ENCODE results near the gene PSMD13. TPM values are rescaled to one million over a fixed set of nuclear protein-coding genes. Genes with fewer than 3 reads are reported as not detected.

Gene PSMD13
- total RNA-seq, 2 donors from 2014 or later: 75.3 to 80.3 TPM

GRCh38 chr11:291281-292210, 54.8 kb downstream of the PSMD13 start:
- Histone ChIP-seq H3K4me1 (peaks cover 0 to 23% of the 10 kb centered on the region in 2 donors), H3K27ac (no peak overlapping the region), H3K9me3 (no peaks in the 10 kb centered on the region), H3K27me3 (no peaks in the 10 kb centered on the region), H3K4me3 (no peak overlapping the region), H3K36me3 (no peaks in the 10 kb centered on the region)
- no peak for DNase-seq (ENCODE audit: low spot score)
- TF ChIP-seq CTCF (IDR thresholded peaks at IDR 0.05): no peak

GRCh38 chr11:292211-293121, 55.7 kb downstream of the PSMD13 start:
- Histone ChIP-seq H3K4me1 (peaks cover 0 to 23% of the 10 kb centered on the region in 2 donors), H3K27me3 (no peaks in the 10 kb centered on the region), H3K27ac (no peak overlapping the region), H3K36me3 (no peaks in the 10 kb centered on the region), H3K4me3 (no peak overlapping the region), H3K9me3 (no peaks in the 10 kb centered on the region)
- no peak for TF ChIP-seq CTCF (IDR thresholded peaks at IDR 0.05)
- DNase-seq (ENCODE audit: low spot score): no peak

GRCh38 chr11:293271-293851, 56.6 kb downstream of the PSMD13 start:
- peaks cover 0 to 16% of the 10 kb centered on the region in 2 donors for H3K4me1 ChIP-seq
- no peak for TF ChIP-seq CTCF (IDR thresholded peaks at IDR 0.05)
- no peaks in the 10 kb centered on the region for H3K9me3 ChIP-seq
- no peak overlapping the region for H3K4me3 ChIP-seq
- no peak for DNase-seq (ENCODE audit: low spot score)
- no peak overlapping the region for H3K27ac ChIP-seq
- H3K27me3 ChIP-seq: no peaks in the 10 kb centered on the region
- H3K36me3 ChIP-seq: no peaks in the 10 kb centered on the region

GRCh38 chr11:293852-294661, 57.3 kb downstream of the PSMD13 start:
- no peak for DNase-seq (ENCODE audit: low spot score)
- TF ChIP-seq CTCF (IDR thresholded peaks at IDR 0.05): no peak

GRCh38 chr11:294780-295179, 58.0 kb downstream of the PSMD13 start:
- Histone ChIP-seq H3K27me3 (peaks cover 0 to 6% of the 10 kb centered on the region in 2 donors), H3K27ac (no peak overlapping the region), H3K9me3 (no peaks in the 10 kb centered on the region), H3K36me3 (no peaks in the 10 kb centered on the region), H3K4me3 (no peak overlapping the region), H3K4me1 (peaks cover 0 to 5% of the 10 kb centered on the region in 2 donors)
- DNase-seq (ENCODE audit: low spot score): no peak
- TF ChIP-seq CTCF (IDR thresholded peaks at IDR 0.05): no peak

More at GRCh38 chr11:293852-294661, 57.3 kb downstream of the PSMD13 start:
- H3K27ac ChIP-seq: no peak overlapping the region
- no peaks in the 10 kb centered on the region for H3K36me3 ChIP-seq
- H3K4me3 ChIP-seq: no peak overlapping the region
- H3K9me3 ChIP-seq: no peaks in the 10 kb centered on the region
- H3K27me3 ChIP-seq: peaks cover 0 to 4% of the 10 kb centered on the region in 2 donors
- peaks cover 0 to 11% of the 10 kb centered on the region in 2 donors for H3K4me1 ChIP-seq

Measured in right atrium auricular region (tissue), 2 donors.